LHCN-M2 (cell line): ENCODE measurements around the gene CD37. TPM values are rescaled to one million over a fixed set of nuclear protein-coding genes. Genes with fewer than 3 reads are reported as not detected.
"Not testable (repeated sequence)": the region's sequence is repeated elsewhere in the genome, so short reads cannot be mapped to it uniquely, and the experiment has no call there.

Source experiments
- DNase-seq: peaks from one replicate; pipeline ENCODE4 v3.0.0-alpha.2; 2012; ENCODE audit warnings: low read depth
- polyA plus RNA-seq: library from polyadenylated mRNA; unstranded; fragments of >200 nt; gene quantifications from one replicate; pipeline ENCODE4 v1.2.1, GENCODE V29; 2012; ENCODE audit warnings: missing spikeins
- total RNA-seq: library from RNA; depleted of rRNA; stranded (reverse); fragments of >200 nt; gene quantifications from 2 replicates; pipeline ENCODE4 v1.2.3, GENCODE V29; 2014; rRNA removed

Gene CD37
- total RNA-seq: not detected in 2 replicates
- 6.2 TPM for polyA plus RNA-seq

GRCh38 chr19:49335071-49335783, at the start of gene CD37:
Gene CD37 (plus strand): TSS chr19:49335406. CDS start chr19:49335541, 135 bp downstream.
- no peak for DNase-seq

GRCh38 chr19:49287141-49287770, 48.0 kb upstream of the CD37 start:
- no peak for DNase-seq

- DNase-seq: not testable (repeated sequence)
These were observed 47.0 kb upstream of the CD37 start for GRCh38 chr19:49288205-49288604.

GRCh38 chr19:49289286-49289685, 45.9 kb upstream of the CD37 start:
- not testable (repeated sequence) for DNase-seq

- DNase-seq: no peak
These were observed 44.7 kb upstream of the CD37 start for GRCh38 chr19:49290517-49290916.

- DNase-seq: no peak
These were observed 40.8 kb upstream of the CD37 start for GRCh38 chr19:49294401-49294800.

- no peak for DNase-seq
These were observed 39.9 kb upstream of the CD37 start for GRCh38 chr19:49295208-49295880.

GRCh38 chr19:49297403-49297802, 37.8 kb upstream of the CD37 start:
- peak; percentile 9 for DNase-seq

GRCh38 chr19:49298653-49299052, 36.6 kb upstream of the CD37 start:
- not testable (repeated sequence) for DNase-seq

GRCh38 chr19:49301165-49301865, 33.9 kb upstream of the CD37 start:
- peak; percentile 50 for DNase-seq

- DNase-seq: no peak
These were observed 33.3 kb upstream of the CD37 start for GRCh38 chr19:49301866-49302252.

GRCh38 chr19:49306734-49307133, 28.5 kb upstream of the CD37 start:
- DNase-seq: not testable (repeated sequence)

GRCh38 chr19:49309087-49309486, 26.1 kb upstream of the CD37 start:
- DNase-seq: no peak

GRCh38 chr19:49315111-49315510, 20.1 kb upstream of the CD37 start:
- DNase-seq: no peak

- DNase-seq: no peak
These were observed 18.9 kb upstream of the CD37 start for GRCh38 chr19:49316284-49316683.

GRCh38 chr19:49318296-49318695, 16.9 kb upstream of the CD37 start:
- no peak for DNase-seq

- no peak for DNase-seq
These were observed 10.2 kb upstream of the CD37 start, which contains the start of gene SLC6A16 for GRCh38 chr19:49324801-49325576. Gene SLC6A16 (minus strand): TSS chr19:49325191. CDS start chr19:49311347, 13,844 bp downstream.

GRCh38 chr19:49325756-49326155, 9.4 kb upstream of the CD37 start:
- not testable (repeated sequence) for DNase-seq

GRCh38 chr19:49326165-49326704, 9.0 kb upstream of the CD37 start:
- DNase-seq: no peak

GRCh38 chr19:49327878-49328544, 7.2 kb upstream of the CD37 start:
- DNase-seq: peak; percentile 39
